Neuronal stem cell (in vitro differentiated cells): ENCODE results near the gene AMOT.

Experiments used
- DNase-seq: peaks from one replicate; pipeline ENCODE4 v3.0.0-alpha.2; 2013; ENCODE audit warnings: low spot score
- H2AFZ ChIP-seq: one replicate; pipeline ENCODE4 v1.6.1; 2013; ENCODE audit warnings: mild to moderate bottlenecking, low read length, inconsistent platforms
- H2AK5ac ChIP-seq: 2 replicates; pipeline ENCODE4 v1.6.1; 2013; ENCODE audit warnings: low read depth, mild to moderate bottlenecking, inconsistent platforms, low read length, moderate library complexity, mixed read lengths
- H2BK120ac ChIP-seq: 2 replicates; pipeline ENCODE4 v1.6.1; 2013; ENCODE audit warnings: low read depth, mild to moderate bottlenecking, inconsistent platforms, low read length, moderate library complexity, mixed read lengths
- H2BK12ac ChIP-seq: one replicate; pipeline ENCODE4 v1.6.1; 2013; ENCODE audit warnings: low read length, inconsistent platforms
- H2BK15ac ChIP-seq: 2 replicates; pipeline ENCODE4 v1.6.1; 2013; ENCODE audit warnings: mild to moderate bottlenecking, low read length, inconsistent platforms, mixed read lengths
- H2BK5ac ChIP-seq: one replicate; pipeline ENCODE4 v1.6.1; 2013; ENCODE audit warnings: inconsistent platforms, mild to moderate bottlenecking, low read length, moderate library complexity
- H3K14ac ChIP-seq: one replicate; pipeline ENCODE4 v1.6.1; 2013; ENCODE audit warnings: low read length, inconsistent platforms
- H3K18ac ChIP-seq: 2 replicates; pipeline ENCODE4 v1.6.1; 2013; ENCODE audit warnings: low read length, inconsistent platforms
- H3K23ac ChIP-seq: 2 replicates; pipeline ENCODE4 v1.6.1; 2013; ENCODE audit warnings: low read depth, mild to moderate bottlenecking, mixed read lengths, low read length, inconsistent platforms; ENCODE audit not compliant: poor library complexity
- H3K27ac ChIP-seq: replicated peaks from 3 replicates; pipeline ENCODE4 v1.5.1; 2013; ENCODE audit warnings: low read length, inconsistent platforms
- H3K27me3 ChIP-seq, 3 experiments: 2 replicates each; pipeline ENCODE4 v1.6.1; 2013; ENCODE audit warnings: low read length in 3 of 3, mild to moderate bottlenecking in 2 of 3, inconsistent platforms in 1 of 3, low read depth in 1 of 3, mixed read lengths in 1 of 3, moderate library complexity in 1 of 3; ENCODE audit not compliant: control insufficient read depth in 3 of 3, insufficient read depth in 3 of 3
- H3K36me3 ChIP-seq, 2 donors: replicated peaks in 1 of 2; 2 replicates each; pipeline ENCODE4 v1.6.1; 2013; ENCODE audit warnings: low read length in 2 of 2; ENCODE audit not compliant: control insufficient read depth in 2 of 2, insufficient read depth in 2 of 2
- H3K4ac ChIP-seq: 2 replicates; pipeline ENCODE4 v1.6.1; 2013; ENCODE audit warnings: inconsistent platforms, mild to moderate bottlenecking, low read length, moderate library complexity
- H3K4me1 ChIP-seq, 2 donors: 1 replicate in 1 of 2; 2 replicates in 1 of 2; pipeline ENCODE4 v1.6.1; 2013; ENCODE audit warnings: low read length in 2 of 2, low read depth in 1 of 2; ENCODE audit not compliant: control insufficient read depth in 2 of 2, insufficient read depth in 1 of 2
- H3K4me2 ChIP-seq: one replicate; pipeline ENCODE4 v1.6.1; 2013; ENCODE audit warnings: mild to moderate bottlenecking, low read length, inconsistent platforms; ENCODE audit not compliant: insufficient read depth, poor library complexity, severe bottlenecking
- H3K4me3 ChIP-seq, 2 donors: 2 replicates each; pipeline ENCODE4 v1.5.1; 2013; ENCODE audit warnings: low read length in 2 of 2, mild to moderate bottlenecking in 2 of 2, inconsistent platforms in 1 of 2, moderate library complexity in 1 of 2
- H3K79me1 ChIP-seq: one replicate; pipeline ENCODE4 v1.6.1; 2013; ENCODE audit warnings: low read depth, mild to moderate bottlenecking, inconsistent platforms, low read length, moderate library complexity
- H3K9ac ChIP-seq: one replicate; pipeline ENCODE4 v1.6.1; 2013; ENCODE audit warnings: mild to moderate bottlenecking, low read depth, low read length, inconsistent platforms; ENCODE audit not compliant: poor library complexity
- H3K9me3 ChIP-seq, 2 donors: replicated peaks in 1 of 2; 2 replicates each; pipeline versions ENCODE3 to v1.6.1; 2013; ENCODE audit warnings: low read length in 2 of 2, mild to moderate bottlenecking in 2 of 2, inconsistent platforms in 1 of 2, low read depth in 1 of 2, mixed read lengths in 1 of 2, moderate library complexity in 1 of 2; ENCODE audit not compliant: control insufficient read depth in 2 of 2, insufficient read depth in 1 of 2
- H4K8ac ChIP-seq: one replicate; pipeline ENCODE4 v1.6.1; 2013; ENCODE audit warnings: low read depth, mild to moderate bottlenecking, inconsistent platforms, low read length, moderate library complexity
- H4K91ac ChIP-seq: one replicate; pipeline ENCODE4 v1.6.1; 2013; ENCODE audit warnings: low read length, low read depth, mild to moderate bottlenecking, inconsistent platforms; ENCODE audit not compliant: poor library complexity
- WGBS, 2 donors: extraction: QIAGEN DNeasy Blood & Tissue Kit; methylation state at CpG; one replicate each; pipeline ENCODE4 v1.1.7; 2013; ENCODE audit warnings: missing lambda C conversion rate in 2 of 2, mixed read lengths in 1 of 2; ENCODE audit not compliant: insufficient read length in 2 of 2, insufficient replicate concordance in 1 of 2; ENCODE audit errors: extremely low coverage in 2 of 2; 5-methylcytosine and 5-hydroxymethylcytosine counted together

AMOT gene

DNA sequence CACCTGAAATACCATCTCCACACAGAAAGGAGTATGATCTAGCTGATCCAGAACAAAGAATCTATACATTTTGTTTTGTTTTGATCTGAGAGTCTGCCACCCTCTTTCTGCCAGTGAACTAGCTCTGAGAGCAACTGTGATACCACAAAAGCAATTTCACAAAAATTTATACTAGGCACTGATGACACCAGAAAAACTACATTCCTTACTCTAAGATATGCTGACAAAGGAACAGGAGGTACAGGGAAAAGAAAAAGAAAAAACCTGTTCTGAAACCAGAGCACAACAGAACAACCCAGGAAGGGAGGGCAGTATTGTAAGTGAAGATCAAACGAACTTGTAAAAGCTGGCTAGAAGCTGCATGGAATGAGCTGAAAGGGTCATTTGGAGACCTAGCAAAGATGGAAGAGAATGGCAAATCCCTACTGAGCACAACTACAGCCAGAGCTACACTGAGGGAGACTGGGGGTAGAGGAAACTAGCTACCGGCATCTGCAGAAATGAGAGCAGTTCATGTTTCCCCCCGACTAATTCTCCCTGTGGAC, 31.9 kb downstream of the AMOT start:
- H3K14ac ChIP-seq, result no peak overlapping the region
- H3K36me3 ChIP-seq, result peaks cover 0 to 25% of the 10 kb centered on the region in 2 donors
- no peak overlapping the region for H4K8ac ChIP-seq
- no peaks in the 10 kb centered on the region for H3K9me3 ChIP-seq
- no peak overlapping the region for H2BK12ac ChIP-seq
- no peak overlapping the region for H3K27ac ChIP-seq
- no peaks in the 10 kb centered on the region for H3K79me1 ChIP-seq
- no peak overlapping the region for H3K4me2 ChIP-seq
- no peak overlapping the region for H2BK5ac ChIP-seq
- DNase-seq, result no peak
- H4K91ac ChIP-seq, result no peak overlapping the region
- no peak overlapping the region for H3K9ac ChIP-seq
- no peak overlapping the region for H2AFZ ChIP-seq
- H2AK5ac ChIP-seq, result no peak overlapping the region
- no peak overlapping the region for H2BK120ac ChIP-seq
- peaks cover 0 to 4% of the 10 kb centered on the region in 2 donors for H3K4me1 ChIP-seq
- H3K27me3 ChIP-seq, result peaks cover 0 to 4% (median 0%) of the 10 kb centered on the region in 3 experiments
- no peak overlapping the region for H3K4me3 ChIP-seq
- no peak overlapping the region for H2BK15ac ChIP-seq
- no peak overlapping the region for H3K18ac ChIP-seq
- no peak overlapping the region for H3K4ac ChIP-seq
- no CpG with 5 or more reads among the region's 3 CpGs for WGBS, 2 donors
- no peak overlapping the region for H3K23ac ChIP-seq

DNA sequence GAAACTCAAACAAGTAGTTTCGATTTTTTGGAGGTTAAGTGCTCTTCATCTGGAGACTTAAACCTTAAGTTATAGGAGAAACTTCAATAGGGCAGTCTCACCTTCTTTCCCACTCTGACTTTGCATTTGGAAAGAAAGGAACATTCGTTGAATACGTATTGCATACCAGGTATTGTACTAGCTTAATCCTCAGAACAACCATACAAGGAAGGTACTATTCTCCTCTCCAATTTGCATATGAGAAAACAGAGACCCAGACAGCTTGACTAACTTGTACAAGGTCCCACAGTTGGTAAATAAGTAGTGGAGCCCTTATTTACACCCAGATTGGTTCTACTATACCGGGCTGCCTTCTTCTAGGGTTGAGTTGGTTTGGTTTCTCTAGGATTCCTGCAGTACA, 32.6 kb downstream of the AMOT start:
- Histone ChIP-seq H2BK12ac (no peak overlapping the region), H4K8ac (no peak overlapping the region), H3K23ac (no peak overlapping the region), H3K27me3 (no peaks in the 10 kb centered on the region), H3K4me2 (no peak overlapping the region), H3K36me3 (peaks cover 0 to 25% of the 10 kb centered on the region in 2 donors), H3K4ac (no peak overlapping the region), H3K9me3 (no peaks in the 10 kb centered on the region), H3K9ac (no peak overlapping the region), H3K18ac (no peak overlapping the region), H3K27ac (no peak overlapping the region), H3K14ac (no peak overlapping the region), H2BK120ac (no peak overlapping the region), H2AFZ (no peak overlapping the region), H3K4me1 (peaks cover 0 to 4% of the 10 kb centered on the region in 2 donors), H3K4me3 (no peak overlapping the region), H2BK15ac (no peak overlapping the region), H4K91ac (no peak overlapping the region), H3K79me1 (no peaks in the 10 kb centered on the region), H2AK5ac (no peak overlapping the region), H2BK5ac (no peak overlapping the region)
- no CpG with 5 or more reads among the region's 4 CpGs for WGBS, 2 donors
- no peak for DNase-seq

GRCh38 chrX:112803060-112803459, 37.6 kb downstream of the AMOT start:
- H2AK5ac ChIP-seq, result no peak overlapping the region
- no peaks in the 10 kb centered on the region for H3K9me3 ChIP-seq
- H4K91ac ChIP-seq, result no peak overlapping the region
- no peak overlapping the region for H2BK15ac ChIP-seq
- H2AFZ ChIP-seq, result no peak overlapping the region
- peaks cover 0 to 9% of the 10 kb centered on the region in 2 donors for H3K36me3 ChIP-seq
- H3K23ac ChIP-seq, result no peak overlapping the region
- H3K9ac ChIP-seq, result no peak overlapping the region
- peaks cover 0 to 3% (median 0%) of the 10 kb centered on the region in 3 experiments for H3K27me3 ChIP-seq
- no peak for DNase-seq
- H3K4me1 ChIP-seq, result peaks cover 2 to 6% of the 10 kb centered on the region in 2 donors
- H4K8ac ChIP-seq, result no peak overlapping the region
- H3K79me1 ChIP-seq, result no peaks in the 10 kb centered on the region
- H3K4me3 ChIP-seq, result no peak overlapping the region
- no peak overlapping the region for H2BK5ac ChIP-seq
- no peak overlapping the region for H2BK120ac ChIP-seq
- no peak overlapping the region for H3K14ac ChIP-seq
- no peak overlapping the region for H3K18ac ChIP-seq
- no peak overlapping the region for H2BK12ac ChIP-seq
- no peak overlapping the region for H3K27ac ChIP-seq
- WGBS, 2 donors, result no CpG with 5 or more reads among the region's 3 CpGs
- no peak overlapping the region for H3K4ac ChIP-seq
- H3K4me2 ChIP-seq, result no peak overlapping the region

DNA sequence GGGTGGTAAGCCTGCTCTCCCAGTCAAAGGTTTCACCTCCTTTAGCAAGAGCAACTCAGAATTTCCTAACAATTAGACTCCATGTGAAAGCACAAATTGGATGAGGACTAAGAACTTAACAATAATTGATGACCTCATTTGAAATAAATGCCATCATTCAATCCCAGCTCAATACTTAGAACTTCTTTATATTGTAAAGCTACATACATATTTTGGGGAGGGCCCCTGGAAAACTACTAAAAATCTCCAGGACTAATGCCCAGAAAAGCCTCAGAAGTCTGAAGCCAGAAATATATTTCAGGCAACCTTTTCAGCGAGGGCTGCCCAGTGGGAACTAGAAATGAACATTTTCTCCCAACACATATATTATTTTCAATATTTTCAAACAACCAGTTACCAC, 38.1 kb downstream of the AMOT start:
- H3K4me3 ChIP-seq, result no peak overlapping the region
- H4K8ac ChIP-seq, result no peak overlapping the region
- no peak overlapping the region for H2BK120ac ChIP-seq
- no peak overlapping the region for H3K4ac ChIP-seq
- H3K23ac ChIP-seq, result no peak overlapping the region
- peaks cover 0 to 9% of the 10 kb centered on the region in 2 donors for H3K36me3 ChIP-seq
- H4K91ac ChIP-seq, result no peak overlapping the region
- peaks cover 0 to 3% (median 0%) of the 10 kb centered on the region in 3 experiments for H3K27me3 ChIP-seq
- no peak for DNase-seq
- WGBS, 2 donors, result no CpG with 5 or more reads among the region's 1 CpG
- H2BK12ac ChIP-seq, result no peak overlapping the region
- no peaks in the 10 kb centered on the region for H3K79me1 ChIP-seq
- no peak overlapping the region for H3K4me2 ChIP-seq
- H2AFZ ChIP-seq, result no peak overlapping the region
- H3K4me1 ChIP-seq, result peaks cover 2 to 6% of the 10 kb centered on the region in 2 donors
- no peak overlapping the region for H2AK5ac ChIP-seq
- no peak overlapping the region for H2BK15ac ChIP-seq
- H3K18ac ChIP-seq, result no peak overlapping the region
- H3K9me3 ChIP-seq, result no peaks in the 10 kb centered on the region
- no peak overlapping the region for H3K27ac ChIP-seq
- no peak overlapping the region for H3K9ac ChIP-seq
- no peak overlapping the region for H3K14ac ChIP-seq
- H2BK5ac ChIP-seq, result no peak overlapping the region
